ENCODE measurements around the gene FAM20C. TPM values are rescaled to one million over a fixed set of nuclear protein-coding genes. Genes with fewer than 3 reads are reported as not detected.

Gene FAM20C
- total RNA-seq, 4 donors from 2014 or later: 17.3 to 20.7 (median 19.8) TPM

- H3K4me3 ChIP-seq (ENCODE audit: low read depth, poor library complexity, severe bottlenecking): no peak overlapping the region
- DNase-seq (ENCODE audit: low spot score in 2 of 2): no peak
- intact Hi-C loops (cut with DNase I; ENCODE audit: low total_unique reads): no loop called here
- 42 to 54% methylated on average over 27 of the region's 27 CpGs for WGBS, 2 donors
- TF ChIP-seq POLR2A (IDR thresholded peaks at IDR 0.05): no peak
- no peak for TF ChIP-seq CTCF (IDR thresholded peaks at IDR 0.05)
Measured at GRCh38 chr7:264541-265191, 72.3 kb downstream of the FAM20C start.

GRCh38 chr7:265192-265997 is 73.0 kb downstream of the FAM20C start:
- no peak for DNase-seq (ENCODE audit: low spot score in 2 of 2)
- no peak for TF ChIP-seq CTCF (IDR thresholded peaks at IDR 0.05)
- no peak for TF ChIP-seq POLR2A (IDR thresholded peaks at IDR 0.05)
- intact Hi-C loops (cut with DNase I; ENCODE audit: low total_unique reads): no loop called here
- WGBS, 2 donors: 50 to 57% methylated on average over 25 of the region's 25 CpGs
- no peak overlapping the region for H3K4me3 ChIP-seq (ENCODE audit: low read depth, poor library complexity, severe bottlenecking)

GRCh38 chr7:265998-266850 is 73.9 kb downstream of the FAM20C start:
- intact Hi-C loops (cut with DNase I; ENCODE audit: low total_unique reads): no loop called here
- no peak for DNase-seq (ENCODE audit: low spot score in 2 of 2)
- H3K4me3 ChIP-seq (ENCODE audit: low read depth, poor library complexity, severe bottlenecking): no peak overlapping the region
- no peak for TF ChIP-seq POLR2A (IDR thresholded peaks at IDR 0.05)
- TF ChIP-seq CTCF (IDR thresholded peaks at IDR 0.05): no peak
- 71 to 79% methylated on average over 10 to 16 of the region's 22 CpGs for WGBS, 2 donors

GRCh38 chr7:266851-267840 is 74.8 kb downstream of the FAM20C start:
- 76 to 79% methylated on average over 22 to 45 of the region's 45 CpGs for WGBS, 2 donors
- H3K4me3 ChIP-seq (ENCODE audit: low read depth, poor library complexity, severe bottlenecking): no peak overlapping the region
- DNase-seq (ENCODE audit: low spot score in 2 of 2): no peak
- intact Hi-C loops (cut with DNase I; ENCODE audit: low total_unique reads): no loop called here
- TF ChIP-seq POLR2A (IDR thresholded peaks at IDR 0.05): no peak
- no peak for TF ChIP-seq CTCF (IDR thresholded peaks at IDR 0.05)

GRCh38 chr7:268991-269390 is 76.6 kb downstream of the FAM20C start:
- TF ChIP-seq CTCF (IDR thresholded peaks at IDR 0.05) (no peak), POLR2A (IDR thresholded peaks at IDR 0.05) (no peak)
- intact Hi-C loops (cut with DNase I; ENCODE audit: low total_unique reads): no loop called here
- no peak overlapping the region for H3K4me3 ChIP-seq (ENCODE audit: low read depth, poor library complexity, severe bottlenecking)
- 79 to 80% methylated on average over 12 of the region's 12 CpGs for WGBS, 2 donors
- DNase-seq (ENCODE audit: low spot score in 2 of 2): no peak
